H9 (cell line): ENCODE measurements around the gene IL1RN. TPM values are rescaled to one million over a fixed set of nuclear protein-coding genes. Genes with fewer than 3 reads are reported as not detected.

ENCODE experiments used
- DNase-seq: peaks from one replicate; pipeline ENCODE4 v3.0.0-alpha.2; 2017
- H2AFZ ChIP-seq: one replicate; pipeline ENCODE4 v1.6.1; 2013; ENCODE audit warnings: mild to moderate bottlenecking, low read length, control low read depth, moderate library complexity
- H2AK5ac ChIP-seq: 2 replicates; pipeline ENCODE4 v1.6.1; 2013; ENCODE audit warnings: low read length, control low read depth, mixed read lengths; ENCODE audit not compliant: insufficient read length
- H2BK120ac ChIP-seq: one replicate; pipeline ENCODE4 v1.6.1; 2013; ENCODE audit warnings: low read depth, mild to moderate bottlenecking, low read length, control low read depth, inconsistent platforms; ENCODE audit not compliant: poor library complexity, severe bottlenecking
- H2BK12ac ChIP-seq: 2 replicates; pipeline ENCODE4 v1.6.1; 2013; ENCODE audit warnings: low read length, control low read depth, mixed read lengths, low read depth; ENCODE audit not compliant: insufficient read length
- H2BK15ac ChIP-seq: 2 replicates; pipeline ENCODE4 v1.6.1; 2013; ENCODE audit warnings: low read depth, low read length, control low read depth
- H2BK20ac ChIP-seq: one replicate; pipeline ENCODE4 v1.6.1; 2013; ENCODE audit warnings: low read depth, mild to moderate bottlenecking, low read length, control low read depth, inconsistent platforms; ENCODE audit not compliant: poor library complexity, severe bottlenecking
- H2BK5ac ChIP-seq: 2 replicates; pipeline ENCODE4 v1.6.1; 2013; ENCODE audit warnings: low read length, control low read depth, mixed read lengths; ENCODE audit not compliant: insufficient read length
- H3K14ac ChIP-seq: 2 replicates; pipeline ENCODE4 v1.6.1; 2013; ENCODE audit warnings: low read length, control low read depth; ENCODE audit not compliant: insufficient read depth
- H3K18ac ChIP-seq: 2 replicates; pipeline ENCODE4 v1.6.1; 2013; ENCODE audit warnings: low read depth, mild to moderate bottlenecking, mixed read lengths, low read length, control low read depth; ENCODE audit not compliant: insufficient read length
- H3K23ac ChIP-seq: 2 replicates; pipeline ENCODE4 v1.6.1; 2013; ENCODE audit warnings: low read length, control low read depth, mixed read lengths, low read depth; ENCODE audit not compliant: insufficient read length
- H3K23me2 ChIP-seq: 2 replicates; pipeline ENCODE4 v1.6.1; 2013; ENCODE audit warnings: low read depth, mild to moderate bottlenecking, mixed read lengths, low read length, control low read depth; ENCODE audit not compliant: insufficient read length, poor library complexity, severe bottlenecking
- H3K27ac ChIP-seq: 2 replicates; pipeline ENCODE4 v1.5.1; 2013; ENCODE audit warnings: low read length, control low read depth, mixed read lengths, low read depth; ENCODE audit not compliant: insufficient read length
- H3K27me3 ChIP-seq: 2 replicates; pipeline ENCODE4 v1.6.1; 2013; ENCODE audit warnings: low read length, control low read depth, inconsistent platforms; ENCODE audit not compliant: insufficient read depth
- H3K4ac ChIP-seq: 2 replicates; pipeline ENCODE4 v1.6.1; 2013; ENCODE audit warnings: low read depth, mild to moderate bottlenecking, control low read depth, inconsistent platforms, low read length, moderate library complexity
- H3K4me1 ChIP-seq: 2 replicates; pipeline ENCODE4 v1.6.1; 2013; ENCODE audit warnings: low read length, control low read depth, inconsistent platforms; ENCODE audit not compliant: insufficient read depth
- H3K4me2 ChIP-seq: 2 replicates; pipeline ENCODE4 v1.6.1; 2013; ENCODE audit warnings: low read length, control low read depth, mixed read lengths; ENCODE audit not compliant: insufficient read length, insufficient read depth
- H3K56ac ChIP-seq: 2 replicates; pipeline ENCODE4 v1.6.1; 2013; ENCODE audit warnings: low read depth, mild to moderate bottlenecking, mixed read lengths, low read length, control low read depth; ENCODE audit not compliant: insufficient read length
- H3K79me1 ChIP-seq: 2 replicates; pipeline ENCODE4 v1.6.1; 2013; ENCODE audit warnings: low read depth, mild to moderate bottlenecking, moderate library complexity, low read length, control low read depth, inconsistent platforms; ENCODE audit not compliant: insufficient read depth, poor library complexity, severe bottlenecking
- H3K79me2 ChIP-seq: 2 replicates; pipeline ENCODE4 v1.6.1; 2013; ENCODE audit warnings: low read length, control low read depth, inconsistent platforms; ENCODE audit not compliant: insufficient read depth
- H3K9ac ChIP-seq: 2 replicates; pipeline ENCODE4 v1.6.1; 2013; ENCODE audit warnings: low read length, control low read depth, mixed read lengths; ENCODE audit not compliant: insufficient read length; ENCODE audit errors: extremely low read depth
- H3K9me3 ChIP-seq: one replicate; pipeline ENCODE4 v1.6.1; 2013; ENCODE audit warnings: low read depth, low read length, inconsistent platforms; ENCODE audit not compliant: control insufficient read depth
- H3T11ph ChIP-seq: one replicate; pipeline ENCODE4 v1.6.1; 2013; ENCODE audit warnings: mild to moderate bottlenecking, low read length, control low read depth, inconsistent platforms
- H4K20me1 ChIP-seq: one replicate; pipeline ENCODE4 v1.6.1; 2013; ENCODE audit not compliant: control insufficient read depth, insufficient read length, insufficient read depth
- H4K5ac ChIP-seq: 2 replicates; pipeline ENCODE4 v1.6.1; 2013; ENCODE audit warnings: low read depth, mild to moderate bottlenecking, mixed read lengths, low read length, control low read depth; ENCODE audit not compliant: insufficient read length
- H4K8ac ChIP-seq: replicated peaks from 2 replicates; pipeline ENCODE4 v1.6.1; 2013; ENCODE audit warnings: low read length, control low read depth, mixed read lengths, low read depth; ENCODE audit not compliant: insufficient read length
- H4K91ac ChIP-seq: 2 replicates; pipeline ENCODE4 v1.6.1; 2013; ENCODE audit warnings: low read depth, mild to moderate bottlenecking, moderate library complexity, mixed read lengths, low read length, control low read depth; ENCODE audit not compliant: insufficient read length
- H3K27ac Mint-ChIP-seq, 3 experiments: 2 replicates in 2 of 3; 3 replicates in 1 of 3; pipeline ENCODE4 v1.8.0; 2020 to 2021; ENCODE audit warnings: mixed read lengths in 3 of 3, mild to moderate bottlenecking in 1 of 3, moderate library complexity in 1 of 3
- H3K27me3 Mint-ChIP-seq: 2 replicates; pipeline ENCODE4 v1.8.0; 2021; ENCODE audit warnings: low read depth, mild to moderate bottlenecking, moderate library complexity, mixed read lengths
- H3K36me3 Mint-ChIP-seq, 3 experiments: 2 replicates in 2 of 3; 3 replicates in 1 of 3; pipeline ENCODE4 v1.8.0; 2020 to 2021; ENCODE audit warnings: low read depth in 3 of 3, mixed read lengths in 3 of 3; ENCODE audit not compliant: insufficient read depth in 1 of 3
- H3K4me1 Mint-ChIP-seq, 2 experiments: 2 replicates each; pipeline ENCODE4 v1.8.0; 2020; ENCODE audit warnings: mixed read lengths in 2 of 2
- H3K4me3 Mint-ChIP-seq, 2 experiments: 2 replicates in 1 of 2; 3 replicates in 1 of 2; pipeline ENCODE4 v1.8.0; 2020 to 2021; ENCODE audit warnings: mild to moderate bottlenecking in 2 of 2, mixed read lengths in 2 of 2, moderate library complexity in 1 of 2
- H3K9me3 Mint-ChIP-seq, 2 experiments: 2 replicates in 1 of 2; 3 replicates in 1 of 2; pipeline ENCODE4 v1.8.0; 2020; ENCODE audit warnings: mild to moderate bottlenecking in 2 of 2, mixed read lengths in 2 of 2, moderate library complexity in 1 of 2
- WGBS: extraction: QIAGEN DNeasy Blood & Tissue Kit; methylation state at CpG from one replicate; pipeline ENCODE4 v1.1.7; 2013; ENCODE audit warnings: missing lambda C conversion rate, low lambda C conversion rate, mixed read lengths; ENCODE audit not compliant: insufficient read length; ENCODE audit errors: extremely low coverage; 5-methylcytosine and 5-hydroxymethylcytosine counted together
- total RNA-seq: library from RNA; stranded (reverse); gene quantifications from 2 replicates; pipeline ENCODE4 v1.2.1, GENCODE V29; 2021
- TF ChIP-seq, protein P1 (sequence below): fragments of 200-600 bp; sonication (generic); conservative IDR thresholded peaks from 3 replicates; pipeline ENCODE4 v1.8.0; 2021; ENCODE audit warnings: antibody characterized with exemption, mild to moderate bottlenecking

IL1RN gene
- total RNA-seq, 1 experiment from 2014 or later: not detected

DNA sequence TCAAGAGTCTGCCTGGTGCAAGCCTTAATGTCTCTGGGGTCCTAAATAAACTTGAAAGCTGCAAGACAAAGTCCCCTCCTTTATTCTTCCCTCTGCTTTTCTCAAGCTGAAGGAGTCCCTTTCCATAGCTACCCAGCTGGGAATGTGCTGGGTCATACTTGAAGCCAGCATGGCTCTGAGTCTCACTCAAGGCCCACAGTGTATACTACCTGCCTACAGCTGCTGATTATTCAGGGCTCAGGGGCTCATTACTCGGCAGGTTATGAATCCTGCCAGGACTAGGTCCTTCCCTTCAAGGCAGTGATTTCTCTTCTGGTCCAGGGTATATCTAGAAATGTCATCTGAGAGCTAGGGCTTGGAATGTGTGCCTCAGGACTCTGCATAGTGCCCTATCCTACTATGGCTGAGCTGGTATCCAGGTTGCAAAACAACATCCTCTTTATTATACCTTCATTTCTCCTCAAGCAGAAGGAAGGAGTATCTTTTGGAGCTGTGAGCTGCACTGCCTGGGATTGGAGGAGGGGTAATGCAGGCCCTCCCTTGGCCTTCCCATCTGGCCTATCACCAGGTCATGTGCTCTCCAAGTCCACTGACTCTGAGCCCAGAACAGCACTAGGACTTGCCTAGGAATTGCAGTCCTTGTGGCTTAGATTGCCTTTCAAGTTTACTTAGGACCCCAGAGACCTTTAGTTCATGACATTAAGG is 22.3 kb downstream of the IL1RN start:
- Histone ChIP-seq H3K23me2 (no peaks in the 10 kb centered on the region), H3K27me3 (no peaks in the 10 kb centered on the region), H3K79me1 (no peaks in the 10 kb centered on the region), H4K20me1 (no peaks in the 10 kb centered on the region), H4K5ac (no peak overlapping the region), H3K27ac (no peak overlapping the region), H3T11ph (no peak overlapping the region), H2BK120ac (no peak overlapping the region), H3K14ac (no peak overlapping the region), H3K23ac (no peak overlapping the region), H2BK20ac (no peak overlapping the region), H3K9ac (no peak overlapping the region), H4K8ac (no peak overlapping the region), H2BK12ac (no peak overlapping the region), H2BK5ac (no peak overlapping the region), H3K56ac (no peak overlapping the region), H3K4me1 (no peaks in the 10 kb centered on the region; the same call in 1 of the 2 replicates), H3K4ac (no peak overlapping the region), H3K4me2 (no peak overlapping the region), H3K79me2 (no peaks in the 10 kb centered on the region), H2AK5ac (no peak overlapping the region), H2BK15ac (no peak overlapping the region), H2AFZ (no peak overlapping the region), H3K18ac (no peak overlapping the region), H3K9me3 (no peaks in the 10 kb centered on the region), H4K91ac (no peak overlapping the region)
- Mint-ChIP-seq H3K36me3 (no peaks in the 10 kb centered on the region), H3K27me3 (peaks cover 17% of the 10 kb centered on the region), H3K4me3 (no peak overlapping the region), H3K27ac (no peak overlapping the region), H3K4me1 (peaks cover 0 to 5% of the 10 kb centered on the region in 2 experiments; a peak in 1 of 4 replicates), H3K9me3 (peaks cover 0 to 1% of the 10 kb centered on the region in 2 experiments; a peak in 1 of 5 replicates)
- no peak for DNase-seq
- WGBS: no CpG with 5 or more reads among the region's 1 CpG
- TF ChIP-seq, protein P1, sequence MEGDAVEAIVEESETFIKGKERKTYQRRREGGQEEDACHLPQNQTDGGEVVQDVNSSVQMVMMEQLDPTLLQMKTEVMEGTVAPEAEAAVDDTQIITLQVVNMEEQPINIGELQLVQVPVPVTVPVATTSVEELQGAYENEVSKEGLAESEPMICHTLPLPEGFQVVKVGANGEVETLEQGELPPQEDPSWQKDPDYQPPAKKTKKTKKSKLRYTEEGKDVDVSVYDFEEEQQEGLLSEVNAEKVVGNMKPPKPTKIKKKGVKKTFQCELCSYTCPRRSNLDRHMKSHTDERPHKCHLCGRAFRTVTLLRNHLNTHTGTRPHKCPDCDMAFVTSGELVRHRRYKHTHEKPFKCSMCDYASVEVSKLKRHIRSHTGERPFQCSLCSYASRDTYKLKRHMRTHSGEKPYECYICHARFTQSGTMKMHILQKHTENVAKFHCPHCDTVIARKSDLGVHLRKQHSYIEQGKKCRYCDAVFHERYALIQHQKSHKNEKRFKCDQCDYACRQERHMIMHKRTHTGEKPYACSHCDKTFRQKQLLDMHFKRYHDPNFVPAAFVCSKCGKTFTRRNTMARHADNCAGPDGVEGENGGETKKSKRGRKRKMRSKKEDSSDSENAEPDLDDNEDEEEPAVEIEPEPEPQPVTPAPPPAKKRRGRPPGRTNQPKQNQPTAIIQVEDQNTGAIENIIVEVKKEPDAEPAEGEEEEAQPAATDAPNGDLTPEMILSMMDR: no peak
